Measurements from ENCODE around the gene NPIPA5. TPM values are rescaled to one million over a fixed set of nuclear protein-coding genes. Genes with fewer than 3 reads are reported as not detected.

NPIPA5 gene
- total and polyA plus RNA-seq, 2 of the 13 experiments (the other 11 are each of a cell fraction or from before 2014, with no cell fraction given) = 9.7 to 21.5 TPM

GRCh38 chr16:15396948-15397594 lies 19.0 kb upstream of the NPIPA5 start (continued):
- TF ChIP-seq DMTF1 (CRISPR knock-in tag; IDR thresholded peaks at IDR 0.05) (no peak; the same call in 1 of the 2 replicates), ZNF530 (CRISPR knock-in tag; IDR thresholded peaks at IDR 0.05; ENCODE audit: low read depth) (no peak), GTF3A (CRISPR knock-in tag; conservative IDR thresholded peaks at IDR 0.05) (peak; percentile 72; the same call in 1 of the 2 replicates), ZNF564 (CRISPR knock-in tag; IDR thresholded peaks at IDR 0.05) (no peak), DRAP1 (CRISPR knock-in tag; IDR thresholded peaks at IDR 0.05) (no peak), POLR2G (IDR thresholded peaks at IDR 0.05; ENCODE audit: low read depth, low read length) (no peak), KLF9 (CRISPR knock-in tag; IDR thresholded peaks at IDR 0.05; ENCODE audit: low read depth) (no peak), NR2F1 (CRISPR knock-in tag; IDR thresholded peaks at IDR 0.05) (no peak), HOXA5 (CRISPR knock-in tag; IDR thresholded peaks at IDR 0.05) (no peak), MTA1 (CRISPR knock-in tag; IDR thresholded peaks at IDR 0.05; ENCODE audit: borderline replicate concordance) (no peak), NR2C2 (CRISPR knock-in tag; IDR thresholded peaks at IDR 0.05; ENCODE audit: borderline replicate concordance) (peak; percentile 30), ZFX (CRISPR knock-in tag; IDR thresholded peaks at IDR 0.05; ENCODE audit: low read depth) (no peak; the same call in 1 of the 2 replicates), ZNF329 (CRISPR knock-in tag; IDR thresholded peaks at IDR 0.05; ENCODE audit: low read depth) (no peak), ZNF383 (CRISPR knock-in tag; IDR thresholded peaks at IDR 0.05; ENCODE audit: borderline replicate concordance) (peak; percentile 71; the same call in 1 of the 2 replicates), HOXA7 (CRISPR knock-in tag; IDR thresholded peaks at IDR 0.05) (no peak), ZFY (CRISPR knock-in tag; IDR thresholded peaks at IDR 0.05) (no peak; the same call in 1 of the 2 replicates), HOXD1 (CRISPR knock-in tag; IDR thresholded peaks at IDR 0.05) (no peak), NONO (IDR thresholded peaks at IDR 0.05) (no peak), NONO (CRISPR knock-in tag; conservative IDR thresholded peaks at IDR 0.05) (no peak)
- TF ChIP-seq, protein P1, sequence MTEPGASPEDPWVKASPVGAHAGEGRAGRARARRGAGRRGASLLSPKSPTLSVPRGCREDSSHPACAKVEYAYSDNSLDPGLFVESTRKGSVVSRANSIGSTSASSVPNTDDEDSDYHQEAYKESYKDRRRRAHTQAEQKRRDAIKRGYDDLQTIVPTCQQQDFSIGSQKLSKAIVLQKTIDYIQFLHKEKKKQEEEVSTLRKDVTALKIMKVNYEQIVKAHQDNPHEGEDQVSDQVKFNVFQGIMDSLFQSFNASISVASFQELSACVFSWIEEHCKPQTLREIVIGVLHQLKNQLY (CRISPR knock-in tag; IDR thresholded peaks at IDR 0.05) = 0 out of 2 replicates have a peak, but pooled peaks have one; percentile 0
- TF ChIP-seq, protein P2, sequence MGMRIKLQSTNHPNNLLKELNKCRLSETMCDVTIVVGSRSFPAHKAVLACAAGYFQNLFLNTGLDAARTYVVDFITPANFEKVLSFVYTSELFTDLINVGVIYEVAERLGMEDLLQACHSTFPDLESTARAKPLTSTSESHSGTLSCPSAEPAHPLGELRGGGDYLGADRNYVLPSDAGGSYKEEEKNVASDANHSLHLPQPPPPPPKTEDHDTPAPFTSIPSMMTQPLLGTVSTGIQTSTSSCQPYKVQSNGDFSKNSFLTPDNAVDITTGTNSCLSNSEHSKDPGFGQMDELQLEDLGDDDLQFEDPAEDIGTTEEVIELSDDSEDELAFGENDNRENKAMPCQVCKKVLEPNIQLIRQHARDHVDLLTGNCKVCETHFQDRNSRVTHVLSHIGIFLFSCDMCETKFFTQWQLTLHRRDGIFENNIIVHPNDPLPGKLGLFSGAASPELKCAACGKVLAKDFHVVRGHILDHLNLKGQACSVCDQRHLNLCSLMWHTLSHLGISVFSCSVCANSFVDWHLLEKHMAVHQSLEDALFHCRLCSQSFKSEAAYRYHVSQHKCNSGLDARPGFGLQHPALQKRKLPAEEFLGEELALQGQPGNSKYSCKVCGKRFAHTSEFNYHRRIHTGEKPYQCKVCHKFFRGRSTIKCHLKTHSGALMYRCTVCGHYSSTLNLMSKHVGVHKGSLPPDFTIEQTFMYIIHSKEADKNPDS (CRISPR knock-in tag; IDR thresholded peaks at IDR 0.05) = no peak

All from HepG2 (cell line).